Tibial nerve (tissue), 4 donors: ENCODE measurements around the gene LRBA. TPM values are rescaled to one million over a fixed set of nuclear protein-coding genes. Genes with fewer than 3 reads are reported as not detected.

Experiments
- DNase-seq, 2 donors: peaks; one replicate each; pipeline ENCODE4 v3.0.0-alpha.2; 2019; ENCODE audit warnings: low spot score in 2 of 2
- H3K27ac ChIP-seq, 4 donors: fragments of 200-600 bp; sonication (generic) in 3 of 4; one replicate each; pipeline ENCODE4 v1.5.1; 2017 to 2019; ENCODE audit warnings: mild to moderate bottlenecking in 1 of 4
- H3K27me3 ChIP-seq, 2 donors: fragments of 200-600 bp; sonication (generic) in 1 of 2; one replicate each; pipeline versions ENCODE4 v1.5.1 to v1.6.0; 2017 to 2019
- H3K36me3 ChIP-seq, 3 donors: fragments of 200-600 bp; sonication (generic); one replicate each; pipeline ENCODE4 v1.5.1; 2018 to 2019
- H3K4me1 ChIP-seq, 4 donors: fragments of 200-600 bp; sonication (generic) in 3 of 4; one replicate each; pipeline ENCODE4 v1.5.1; 2017 to 2019
- H3K4me3 ChIP-seq, 4 donors: fragments of 200-600 bp; sonication (generic) in 3 of 4; one replicate each; pipeline ENCODE4 v1.5.1; 2017 to 2019; ENCODE audit warnings: mild to moderate bottlenecking in 1 of 4, moderate library complexity in 1 of 4
- H3K9me3 ChIP-seq, 4 donors: fragments of 200-600 bp; sonication (generic) in 3 of 4; one replicate each; pipeline ENCODE4 v1.5.1; 2017 to 2019
- CTCF ChIP-seq, 5 experiments: fragments of 200-600 bp in 3 of 5; fragments of 450-650 bp in 2 of 5; sonication (generic) in 3 of 5; IDR thresholded peaks; one replicate each; pipeline ENCODE4 v1.5.1; 2016 to 2019; ENCODE audit warnings: antibody characterized with exemption in 5 of 5, mild to moderate bottlenecking in 3 of 5, moderate library complexity in 2 of 5
- EP300 ChIP-seq, 2 donors: sonication (generic); formaldehyde crosslinking; IDR thresholded peaks; one replicate each; pipeline ENCODE4 v1.6.1; 2017; ENCODE audit warnings: antibody characterized with exemption in 2 of 2, mild to moderate bottlenecking in 1 of 2
- POLR2A ChIP-seq, 2 donors: fragments of 450-650 bp; IDR thresholded peaks; one replicate each; pipeline ENCODE4 v1.6.1; 2017; ENCODE audit warnings: antibody characterized with exemption in 2 of 2, mild to moderate bottlenecking in 2 of 2, moderate library complexity in 2 of 2
- WGBS, 2 donors: methylation state at CpG; one replicate each; pipeline ENCODE4 v1.1.5; 2018; 5-methylcytosine and 5-hydroxymethylcytosine counted together
- total RNA-seq, 4 donors: library from RNA; depleted of rRNA; stranded (reverse); fragments of >200 nt; gene quantifications; one replicate each; pipeline ENCODE4 v1.1.0, GENCODE V29; 2016

Gene LRBA
- total RNA-seq, 4 donors from 2014 or later: 35.4 to 43.1 (median 38.0) TPM

- no peaks in the 10 kb centered on the region for H3K27me3 ChIP-seq
- 94 to 97% methylated on average over 3 of the region's 3 CpGs for WGBS, 2 donors
- no peak for TF ChIP-seq POLR2A (IDR thresholded peaks at IDR 0.05)
- TF ChIP-seq EP300 (IDR thresholded peaks at IDR 0.05): no peak
- no peak for TF ChIP-seq CTCF (IDR thresholded peaks at IDR 0.05)
Observed at GRCh38 chr4:150978738-150979575, 36.1 kb downstream of the LRBA start.

GRCh38 chr4:150976478-150977118 lies 38.5 kb downstream of the LRBA start:
- WGBS, 2 donors: 80 to 81% methylated on average over 11 of the region's 11 CpGs
- Histone ChIP-seq H3K27me3 (no peaks in the 10 kb centered on the region), H3K4me3 (no peak overlapping the region), H3K36me3 (no peaks in the 10 kb centered on the region), H3K4me1 (peaks cover 0 to 3% (median 0%) of the 10 kb centered on the region in 4 donors), H3K9me3 (no peaks in the 10 kb centered on the region), H3K27ac (no peak overlapping the region)
- no peak for TF ChIP-seq POLR2A (IDR thresholded peaks at IDR 0.05)
- no peak for TF ChIP-seq CTCF (IDR thresholded peaks at IDR 0.05)
- no peak for TF ChIP-seq EP300 (IDR thresholded peaks at IDR 0.05)
- no peak for DNase-seq

More at GRCh38 chr4:150978738-150979575, 36.1 kb downstream of the LRBA start:
- Histone ChIP-seq H3K36me3 (no peaks in the 10 kb centered on the region), H3K4me1 (peaks cover 0 to 2% (median 0%) of the 10 kb centered on the region in 4 donors), H3K4me3 (no peak overlapping the region), H3K9me3 (no peaks in the 10 kb centered on the region), H3K27ac (no peak overlapping the region)
- no peak for DNase-seq

GRCh38 chr4:150974750-150975149 lies 40.3 kb downstream of the LRBA start:
- no peak for DNase-seq
- no peak overlapping the region for H3K4me3 ChIP-seq
- no peak for TF ChIP-seq POLR2A (IDR thresholded peaks at IDR 0.05)
- no peak for TF ChIP-seq CTCF (IDR thresholded peaks at IDR 0.05)
- no peak for TF ChIP-seq EP300 (IDR thresholded peaks at IDR 0.05)
- peaks cover 0 to 3% (median 0%) of the 10 kb centered on the region in 4 donors for H3K4me1 ChIP-seq
- WGBS, 2 donors: 79 to 87% methylated on average over 1 of the region's 1 CpG
- no peaks in the 10 kb centered on the region for H3K36me3 ChIP-seq
- no peaks in the 10 kb centered on the region for H3K9me3 ChIP-seq
- H3K27me3 ChIP-seq: no peaks in the 10 kb centered on the region
- H3K27ac ChIP-seq: no peak overlapping the region

GRCh38 chr4:150974252-150974640 lies 40.8 kb downstream of the LRBA start:
- H3K27ac ChIP-seq: no peak overlapping the region
- H3K9me3 ChIP-seq: no peaks in the 10 kb centered on the region
- no peak for DNase-seq
- WGBS, 2 donors: 48 to 86% methylated on average over 1 of the region's 1 CpG
- H3K36me3 ChIP-seq: no peaks in the 10 kb centered on the region
- H3K27me3 ChIP-seq: no peaks in the 10 kb centered on the region
- TF ChIP-seq CTCF (IDR thresholded peaks at IDR 0.05) (no peak), POLR2A (IDR thresholded peaks at IDR 0.05) (no peak), EP300 (IDR thresholded peaks at IDR 0.05) (no peak)
- peaks cover 0 to 3% (median 0%) of the 10 kb centered on the region in 4 donors for H3K4me1 ChIP-seq
- H3K4me3 ChIP-seq: no peak overlapping the region
